Naive B cell (primary cell): ENCODE measurements around the gene PRKACA. TPM values are rescaled to one million over a fixed set of nuclear protein-coding genes. Genes with fewer than 3 reads are reported as not detected.
A peak's percentile ranks its signal among the peaks of the same experiment; 100 is the strongest.

ENCODE experiments used
- ATAC-seq, 2 donors: fragments of 150-1000 bp; cut with Tn5 transposase; 2 replicates each; pipeline ENCODE4 v1.10.0; 2021; ENCODE audit warnings: low read depth in 2 of 2, mild to moderate bottlenecking in 2 of 2, moderate library complexity in 2 of 2
- DNase-seq: peaks from one replicate; pipeline ENCODE4 v3.0.0; 2022
- H3K27ac Mint-ChIP-seq, 6 donors: one replicate each; pipeline ENCODE4 v1.8.0; 2020 to 2022; ENCODE audit warnings: mild to moderate bottlenecking in 6 of 6, mixed read lengths in 6 of 6, moderate library complexity in 5 of 6, inconsistent platforms in 2 of 6
- H3K27me3 Mint-ChIP-seq, 3 donors: one replicate each; pipeline ENCODE4 v1.8.0; 2021 to 2022; ENCODE audit warnings: mixed read lengths in 3 of 3, mild to moderate bottlenecking in 1 of 3
- H3K36me3 Mint-ChIP-seq, 2 donors: one replicate each; pipeline ENCODE4 v1.8.0; 2020 to 2022; ENCODE audit warnings: mixed read lengths in 2 of 2, inconsistent platforms in 1 of 2, mild to moderate bottlenecking in 1 of 2
- H3K4me1 Mint-ChIP-seq, 3 donors: one replicate each; pipeline ENCODE4 v1.8.0; 2020 to 2022; ENCODE audit warnings: mixed read lengths in 3 of 3, inconsistent platforms in 1 of 3, mild to moderate bottlenecking in 1 of 3, moderate library complexity in 1 of 3
- H3K4me3 Mint-ChIP-seq, 8 donors: one replicate each; pipeline ENCODE4 v1.8.0; 2020 to 2022; ENCODE audit warnings: mild to moderate bottlenecking in 8 of 8, mixed read lengths in 8 of 8, moderate library complexity in 8 of 8, inconsistent platforms in 2 of 8
- H3K9me3 Mint-ChIP-seq, 7 donors: one replicate each; pipeline ENCODE4 v1.8.0; 2020 to 2022; ENCODE audit warnings: mixed read lengths in 7 of 7, mild to moderate bottlenecking in 5 of 7, inconsistent platforms in 2 of 7, moderate library complexity in 1 of 7
- polyA plus RNA-seq, 6 donors: library from polyadenylated mRNA; unstranded; fragments of 300-500 nt; fragmentation: Illumina TruSeq; gene quantifications; one replicate each; pipeline ENCODE4 v1.2.3, GENCODE V29; 2021; ENCODE audit warnings: low read depth in 6 of 6

Gene PRKACA
- polyA plus RNA-seq, 6 donors from 2014 or later = 0.60 to 3.1 (median 1.2) TPM; not detected in 1

GRCh38 chr19:14142262-14143190, 25.0 kb upstream of the PRKACA start:
- ATAC-seq (no peak), DNase-seq (no peak)
- H3K9me3 Mint-ChIP-seq = no peaks in the 10 kb centered on the region
- H3K27me3 Mint-ChIP-seq = no peaks in the 10 kb centered on the region
- peaks cover 23 to 33% (median 23%) of the 10 kb centered on the region in 3 donors for H3K4me1 Mint-ChIP-seq
- H3K4me3 Mint-ChIP-seq = no peak overlapping the region
- H3K27ac Mint-ChIP-seq = no peak overlapping the region
- no peaks in the 10 kb centered on the region for H3K36me3 Mint-ChIP-seq

GRCh38 chr19:14141041-14141440, 23.5 kb upstream of the PRKACA start:
- Mint-ChIP-seq H3K27me3 (no peaks in the 10 kb centered on the region), H3K36me3 (no peaks in the 10 kb centered on the region), H3K4me3 (peak overlapping the region in 1 of 8 donors; percentile 30), H3K9me3 (no peaks in the 10 kb centered on the region), H3K27ac (no peak overlapping the region), H3K4me1 (peaks cover 16 to 24% (median 20%) of the 10 kb centered on the region in 3 donors)
- ATAC-seq (no peak), DNase-seq (no peak)

GRCh38 chr19:14139944-14140343, 22.4 kb upstream of the PRKACA start:
- Mint-ChIP-seq H3K4me3 (peak overlapping the region in 6 of 8 donors; percentile 6 to 65 (median 36)), H3K27me3 (no peaks in the 10 kb centered on the region), H3K9me3 (no peaks in the 10 kb centered on the region), H3K4me1 (peaks cover 22 to 25% (median 22%) of the 10 kb centered on the region in 3 donors), H3K36me3 (no peaks in the 10 kb centered on the region), H3K27ac (peak overlapping the region in 2 of 6 donors; percentile 9 to 60)
- DNase-seq = no peak
- no peak for ATAC-seq

- ATAC-seq (no peak), DNase-seq (no peak)
- Mint-ChIP-seq H3K36me3 (no peaks in the 10 kb centered on the region), H3K27ac (peak overlapping the region in 4 of 6 donors; percentile 15 to 85 (median 74)), H3K9me3 (no peaks in the 10 kb centered on the region), H3K27me3 (no peaks in the 10 kb centered on the region), H3K4me3 (peak overlapping the region; percentile 49 to 97 (median 76)), H3K4me1 (peaks cover 20 to 28% (median 28%) of the 10 kb centered on the region in 3 donors)
These were observed 21.2 kb upstream of the PRKACA start for GRCh38 chr19:14138576-14139265.

- Mint-ChIP-seq H3K27ac (peak within 1 kb of the TSS; percentile 83 to 96 (median 90)), H3K4me3 (peak within 1 kb of the TSS; percentile 77 to 98 (median 90)), H3K4me1 (peaks cover 20 to 28% (median 23%) of the 10 kb centered on the region in 3 donors), H3K9me3 (no peaks in the 10 kb centered on the region), H3K27me3 (no peaks in the 10 kb centered on the region), H3K36me3 (no peaks in the 10 kb centered on the region)
- DNase-seq (peak; percentile 99), ATAC-seq (peak; percentile 79 to 81)
These were observed 19.1 kb upstream of the PRKACA start, which contains the start of gene ASF1B for GRCh38 chr19:14136509-14137281. ASF1B (minus strand) TSS chr19:14136589; CDS start chr19:14136456, 133 bp downstream.

- no peaks in the 10 kb centered on the region for H3K9me3 Mint-ChIP-seq
- ATAC-seq = no peak
- peak overlapping the region; percentile 77 to 98 (median 90) for H3K4me3 Mint-ChIP-seq
- no peak for DNase-seq
- peak overlapping the region in 4 of 6 donors; percentile 83 to 96 (median 90) for H3K27ac Mint-ChIP-seq
- H3K4me1 Mint-ChIP-seq = peaks cover 19 to 28% (median 20%) of the 10 kb centered on the region in 3 donors
- H3K27me3 Mint-ChIP-seq = no peaks in the 10 kb centered on the region
- no peaks in the 10 kb centered on the region for H3K36me3 Mint-ChIP-seq
These were observed 18.5 kb upstream of the PRKACA start for GRCh38 chr19:14135985-14136508.

- Mint-ChIP-seq H3K4me1 (peaks cover 17 to 28% (median 20%) of the 10 kb centered on the region in 3 donors), H3K9me3 (no peaks in the 10 kb centered on the region), H3K27ac (peak overlapping the region in 3 of 6 donors; percentile 29 to 87 (median 84)), H3K36me3 (no peaks in the 10 kb centered on the region), H3K27me3 (no peaks in the 10 kb centered on the region), H3K4me3 (peak overlapping the region; percentile 75 to 89 (median 80))
- ATAC-seq (no peak), DNase-seq (no peak)
These were observed 17.8 kb upstream of the PRKACA start for GRCh38 chr19:14135355-14135754.

GRCh38 chr19:14127929-14128509, 10.5 kb upstream of the PRKACA start:
- no peak for DNase-seq
- Mint-ChIP-seq H3K27ac (peak overlapping the region in 1 of 6 donors; percentile 13), H3K4me1 (peaks cover 0 to 5% (median 0%) of the 10 kb centered on the region in 3 donors), H3K4me3 (no peak overlapping the region), H3K36me3 (no peaks in the 10 kb centered on the region), H3K27me3 (no peaks in the 10 kb centered on the region), H3K9me3 (no peaks in the 10 kb centered on the region)
- no peak for ATAC-seq

GRCh38 chr19:14127176-14127575, 9.6 kb upstream of the PRKACA start:
- Mint-ChIP-seq H3K4me1 (peaks cover 0 to 5% (median 0%) of the 10 kb centered on the region in 3 donors), H3K4me3 (no peak overlapping the region), H3K27ac (no peak overlapping the region), H3K9me3 (no peaks in the 10 kb centered on the region), H3K36me3 (no peaks in the 10 kb centered on the region), H3K27me3 (no peaks in the 10 kb centered on the region)
- DNase-seq = no peak
- no peak for ATAC-seq

- no peak for ATAC-seq
- H3K27me3 Mint-ChIP-seq = no peaks in the 10 kb centered on the region
- H3K36me3 Mint-ChIP-seq = no peaks in the 10 kb centered on the region
- no peaks in the 10 kb centered on the region for H3K9me3 Mint-ChIP-seq
- no peak overlapping the region for H3K4me3 Mint-ChIP-seq
- no peak for DNase-seq
- H3K4me1 Mint-ChIP-seq = peaks cover 8 to 12% (median 11%) of the 10 kb centered on the region in 3 donors
- H3K27ac Mint-ChIP-seq = no peak overlapping the region
These were observed 5.4 kb upstream of the PRKACA start for GRCh38 chr19:14122924-14123323.

- Mint-ChIP-seq H3K4me3 (peak overlapping the region in 1 of 8 donors; percentile 68), H3K27ac (no peak overlapping the region), H3K4me1 (peaks cover 27 to 30% (median 29%) of the 10 kb centered on the region in 3 donors), H3K27me3 (no peaks in the 10 kb centered on the region), H3K36me3 (no peaks in the 10 kb centered on the region), H3K9me3 (no peaks in the 10 kb centered on the region)
- ATAC-seq (no peak), DNase-seq (no peak)
These were observed 2.9 kb upstream of the PRKACA start for GRCh38 chr19:14120497-14120780.

GRCh38 chr19:14119644-14120496, 2.3 kb upstream of the PRKACA start:
- H3K4me3 Mint-ChIP-seq = peak overlapping the region in 4 of 8 donors; percentile 68 to 94 (median 81)
- no peak overlapping the region for H3K27ac Mint-ChIP-seq

More at GRCh38 chr19:14119644-14120496, 2.3 kb upstream of the PRKACA start:
- H3K27me3 Mint-ChIP-seq = no peaks in the 10 kb centered on the region
- H3K4me1 Mint-ChIP-seq = peaks cover 31 to 35% (median 32%) of the 10 kb centered on the region in 3 donors
- ATAC-seq (no peak), DNase-seq (no peak)
- no peaks in the 10 kb centered on the region for H3K36me3 Mint-ChIP-seq
- no peaks in the 10 kb centered on the region for H3K9me3 Mint-ChIP-seq
